Measurements from ENCODE around the gene SPATA32. TPM values are rescaled to one million over a fixed set of nuclear protein-coding genes. Genes with fewer than 3 reads are reported as not detected.
A peak's percentile ranks its signal among the peaks of the same experiment; 100 is the strongest.

The SPATA32 gene
- total RNA-seq, 1 experiment from 2014 or later = 0.81 TPM

- H3K56ac ChIP-seq (ENCODE audit: insufficient read length, low read depth, low read length) = no peak overlapping the region
- no peak overlapping the region for H4K5ac ChIP-seq (ENCODE audit: insufficient read length, low read depth, low read length)
- H3K4me1 ChIP-seq (ENCODE audit: insufficient read depth, low read length) = peaks cover 3% of the 10 kb centered on the region; the same call in 1 of the 2 replicates
- H2BK12ac ChIP-seq (ENCODE audit: insufficient read length, low read depth, low read length) = no peak overlapping the region
- TF ChIP-seq CTCF (conservative IDR thresholded peaks at IDR 0.05) = no peak
- peaks cover 9% of the 10 kb centered on the region for H3K23me2 ChIP-seq (ENCODE audit: insufficient read length, low read depth, low read length, poor library complexity, severe bottlenecking)
- no peaks in the 10 kb centered on the region for H3K79me2 ChIP-seq (ENCODE audit: insufficient read depth, low read length)
- no peak overlapping the region for H3K27ac Mint-ChIP-seq
- no peaks in the 10 kb centered on the region for H3K9me3 ChIP-seq (ENCODE audit: control insufficient read depth, low read depth, low read length)
- no peak overlapping the region for H2BK15ac ChIP-seq (ENCODE audit: low read depth, low read length)
- peaks cover 10 to 23% of the 10 kb centered on the region in 2 experiments for H3K4me1 Mint-ChIP-seq
- no peak overlapping the region for H4K8ac ChIP-seq (replicated peaks; ENCODE audit: insufficient read length, low read depth, low read length)
- no peak overlapping the region for H2BK5ac ChIP-seq (ENCODE audit: insufficient read length, low read length)
- peak overlapping the region; percentile 33; the same call in 1 of the 2 replicates for H3K14ac ChIP-seq (ENCODE audit: insufficient read depth, low read length)
- peak overlapping the region; percentile 61 for H3K4me2 ChIP-seq (ENCODE audit: insufficient read depth, insufficient read length, low read length)
- H3K9ac ChIP-seq (ENCODE audit: extremely low read depth, insufficient read length, low read length) = no peak overlapping the region
- no peak overlapping the region for H2AFZ ChIP-seq (ENCODE audit: low read length)
- H2BK120ac ChIP-seq (ENCODE audit: low read depth, low read length, poor library complexity, severe bottlenecking) = no peak overlapping the region
- H3K27me3 ChIP-seq (ENCODE audit: insufficient read depth, low read length) = peaks cover 4% of the 10 kb centered on the region; the same call in 1 of the 2 replicates
- H3K36me3 Mint-ChIP-seq (ENCODE audit: insufficient read depth in 1 of 3, low read depth in 3 of 3) = peaks cover 0 to 4% (median 0%) of the 10 kb centered on the region in 3 experiments; a peak in 2 of 7 replicates
- no peaks in the 10 kb centered on the region; a peak in 1 of 5 replicates for H3K9me3 Mint-ChIP-seq
- H3T11ph ChIP-seq (ENCODE audit: low read length) = no peak overlapping the region
- H4K20me1 ChIP-seq (ENCODE audit: control insufficient read depth, insufficient read depth, insufficient read length) = no peaks in the 10 kb centered on the region
- no peak overlapping the region for H4K91ac ChIP-seq (ENCODE audit: insufficient read length, low read depth, low read length)
- H3K18ac ChIP-seq (ENCODE audit: insufficient read length, low read depth, low read length) = no peak overlapping the region
- H2AK5ac ChIP-seq (ENCODE audit: insufficient read length, low read length) = no peak overlapping the region
- peaks cover 65% of the 10 kb centered on the region for H3K27me3 Mint-ChIP-seq (ENCODE audit: low read depth)
- no peaks in the 10 kb centered on the region for H3K79me1 ChIP-seq (ENCODE audit: insufficient read depth, low read depth, low read length, poor library complexity, severe bottlenecking)
- H3K4me3 Mint-ChIP-seq = peak overlapping the region; percentile 65 to 82
- no peak overlapping the region for H3K23ac ChIP-seq (ENCODE audit: insufficient read length, low read depth, low read length)
- no CpG with 5 or more reads among the region's 62 CpGs for WGBS (ENCODE audit: extremely low coverage, insufficient read length, low lambda C conversion rate)
- H2BK20ac ChIP-seq (ENCODE audit: low read depth, low read length, poor library complexity, severe bottlenecking) = no peak overlapping the region
- peak; percentile 77 for DNase-seq
- H3K27ac ChIP-seq (ENCODE audit: insufficient read length, low read depth, low read length) = no peak overlapping the region
- H3K4ac ChIP-seq (ENCODE audit: low read depth, low read length) = no peak overlapping the region
These were observed 20.4 kb downstream of the SPATA32 start for GRCh38 chr17:45241328-45242028.
